Measurements from ENCODE around the gene PDE4A. TPM values are rescaled to one million over a fixed set of nuclear protein-coding genes. Genes with fewer than 3 reads are reported as not detected.

PDE4A gene
- total RNA-seq, 4 donors from 2014 or later: 3.7 to 7.9 (median 5.6) TPM

DNA sequence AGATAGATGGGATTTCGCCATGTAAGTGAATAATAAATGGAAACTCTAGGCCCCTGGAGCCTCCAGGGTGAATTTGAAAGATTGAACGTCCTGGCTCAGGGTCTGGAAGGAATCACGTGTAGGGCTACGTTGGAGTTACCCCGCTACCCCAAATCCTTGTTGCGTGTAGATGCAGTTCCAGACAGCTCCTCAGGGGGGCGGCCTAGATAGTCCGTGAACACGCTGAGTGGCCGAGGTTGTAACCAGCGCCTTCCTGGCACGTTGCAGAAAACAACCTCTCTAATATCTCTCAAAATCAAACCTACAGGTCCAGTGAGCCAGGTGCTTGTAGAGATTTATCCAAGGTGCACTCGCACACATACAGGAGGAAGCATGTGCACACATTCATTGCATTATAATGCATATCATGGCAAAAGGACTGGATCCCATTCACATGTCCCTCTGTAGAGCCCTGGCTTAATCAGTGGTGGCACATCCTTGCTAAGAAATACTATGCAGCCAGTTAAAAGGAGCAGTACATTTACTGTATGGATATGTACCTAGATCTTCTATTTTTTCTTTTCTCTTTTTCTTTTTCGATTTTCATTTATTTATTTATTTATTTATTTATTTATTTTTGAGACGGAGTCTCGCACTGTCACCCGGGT lies 85.4 kb downstream of the PDE4A start:
- 28% methylated on average over 17 of the region's 17 CpGs for WGBS
- Histone ChIP-seq H3K9me3 (no peaks in the 10 kb centered on the region), H3K4me3 (no peak overlapping the region), H3K36me3 (no peaks in the 10 kb centered on the region), H3K27me3 (peaks cover 12% of the 10 kb centered on the region), H3K27ac (no peak overlapping the region), H3K4me1 (peaks cover 31% of the 10 kb centered on the region)
- TF ChIP-seq, protein P1, sequence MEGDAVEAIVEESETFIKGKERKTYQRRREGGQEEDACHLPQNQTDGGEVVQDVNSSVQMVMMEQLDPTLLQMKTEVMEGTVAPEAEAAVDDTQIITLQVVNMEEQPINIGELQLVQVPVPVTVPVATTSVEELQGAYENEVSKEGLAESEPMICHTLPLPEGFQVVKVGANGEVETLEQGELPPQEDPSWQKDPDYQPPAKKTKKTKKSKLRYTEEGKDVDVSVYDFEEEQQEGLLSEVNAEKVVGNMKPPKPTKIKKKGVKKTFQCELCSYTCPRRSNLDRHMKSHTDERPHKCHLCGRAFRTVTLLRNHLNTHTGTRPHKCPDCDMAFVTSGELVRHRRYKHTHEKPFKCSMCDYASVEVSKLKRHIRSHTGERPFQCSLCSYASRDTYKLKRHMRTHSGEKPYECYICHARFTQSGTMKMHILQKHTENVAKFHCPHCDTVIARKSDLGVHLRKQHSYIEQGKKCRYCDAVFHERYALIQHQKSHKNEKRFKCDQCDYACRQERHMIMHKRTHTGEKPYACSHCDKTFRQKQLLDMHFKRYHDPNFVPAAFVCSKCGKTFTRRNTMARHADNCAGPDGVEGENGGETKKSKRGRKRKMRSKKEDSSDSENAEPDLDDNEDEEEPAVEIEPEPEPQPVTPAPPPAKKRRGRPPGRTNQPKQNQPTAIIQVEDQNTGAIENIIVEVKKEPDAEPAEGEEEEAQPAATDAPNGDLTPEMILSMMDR (IDR thresholded peaks at IDR 0.05): peak; percentile 76 to 83
- TF ChIP-seq POLR2A (IDR thresholded peaks at IDR 0.05): no peak
- DNase-seq (ENCODE audit: low spot score in 2 of 2): peak; percentile 83 to 91

GRCh38 chr19:10508036-10508435 lies 87.7 kb downstream of the PDE4A start:
- DNase-seq (ENCODE audit: low spot score in 2 of 2): no peak
- Histone ChIP-seq H3K36me3 (no peaks in the 10 kb centered on the region), H3K27ac (no peak overlapping the region), H3K4me3 (no peak overlapping the region), H3K9me3 (no peaks in the 10 kb centered on the region), H3K4me1 (peaks cover 18% of the 10 kb centered on the region), H3K27me3 (peaks cover 20% of the 10 kb centered on the region)
- TF ChIP-seq EP300 (IDR thresholded peaks at IDR 0.05): no peak
- no peak for TF ChIP-seq POLR2AphosphoS5 (IDR thresholded peaks at IDR 0.05)
- TF ChIP-seq, protein P1 (IDR thresholded peaks at IDR 0.05): no peak
- TF ChIP-seq POLR2A (IDR thresholded peaks at IDR 0.05): no peak
- WGBS: 93% methylated on average over 16 of the region's 16 CpGs

DNA sequence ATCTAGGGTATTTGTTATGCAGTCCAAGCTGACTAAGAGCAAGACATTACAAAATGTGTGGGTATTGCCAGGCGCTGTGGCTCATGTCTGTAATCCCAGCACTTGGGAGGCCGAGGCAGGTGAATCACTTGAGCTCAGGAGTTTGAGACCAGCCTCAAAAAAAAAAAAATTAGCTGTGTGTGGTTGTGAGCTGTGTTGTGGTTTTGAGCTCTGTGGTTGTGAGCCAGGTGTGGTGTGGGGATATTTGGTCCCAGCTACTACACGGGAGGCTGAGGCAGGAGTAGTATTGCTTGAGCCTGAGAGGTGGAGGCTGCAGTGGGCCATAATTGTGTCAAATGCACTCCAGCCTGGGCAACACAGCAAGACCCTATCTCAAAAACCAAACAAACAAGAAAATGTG lies 88.4 kb downstream of the PDE4A start:
- H3K27me3 ChIP-seq: peaks cover 27% of the 10 kb centered on the region
- TF ChIP-seq EP300 (IDR thresholded peaks at IDR 0.05) (no peak), POLR2A (IDR thresholded peaks at IDR 0.05) (no peak), POLR2AphosphoS5 (IDR thresholded peaks at IDR 0.05) (no peak)
- TF ChIP-seq, protein P1 (IDR thresholded peaks at IDR 0.05): no peak
- H3K36me3 ChIP-seq: peaks cover 2% of the 10 kb centered on the region
- no peak for DNase-seq (ENCODE audit: low spot score in 2 of 2)
- WGBS: 68% methylated on average over 3 of the region's 3 CpGs
- no peak overlapping the region for H3K4me3 ChIP-seq
- H3K4me1 ChIP-seq: peaks cover 15% of the 10 kb centered on the region
- no peaks in the 10 kb centered on the region for H3K9me3 ChIP-seq
- H3K27ac ChIP-seq: no peak overlapping the region

DNA sequence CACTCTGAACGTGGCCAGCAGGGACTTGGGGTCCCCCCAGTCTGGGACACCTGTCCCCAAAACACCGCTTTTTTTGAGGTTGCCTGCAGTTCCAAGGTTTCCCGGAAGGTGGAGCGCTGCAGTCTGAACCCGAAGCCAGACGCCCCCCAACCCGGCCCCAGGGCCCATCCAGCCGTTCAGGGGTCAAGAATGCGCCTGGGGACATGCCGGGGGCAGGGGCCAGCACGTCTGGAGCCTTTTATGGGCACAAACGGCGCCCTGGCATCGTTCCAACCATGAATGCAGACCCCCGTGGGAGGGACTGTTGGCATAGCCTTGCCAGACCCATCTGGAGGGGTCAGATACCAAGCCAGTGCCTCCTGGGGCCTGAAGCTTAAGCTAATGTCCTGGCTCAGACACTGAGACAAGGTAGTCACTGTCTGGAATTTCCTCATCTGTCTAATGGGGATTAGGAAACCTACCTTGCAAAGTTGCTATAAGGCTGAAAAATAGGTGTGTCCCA lies 90.0 kb downstream of the PDE4A start:
- Histone ChIP-seq H3K27me3 (peaks cover 43% of the 10 kb centered on the region), H3K4me3 (no peak overlapping the region), H3K36me3 (peaks cover 13% of the 10 kb centered on the region), H3K9me3 (no peaks in the 10 kb centered on the region), H3K27ac (no peak overlapping the region), H3K4me1 (peaks cover 25% of the 10 kb centered on the region)
- no CpG with 5 or more reads among the region's 15 CpGs for WGBS
- no peak for TF ChIP-seq POLR2AphosphoS5 (IDR thresholded peaks at IDR 0.05)
- TF ChIP-seq, protein P1 (IDR thresholded peaks at IDR 0.05): peak; percentile 6 to 73
- no peak for DNase-seq (ENCODE audit: low spot score in 2 of 2)

DNA sequence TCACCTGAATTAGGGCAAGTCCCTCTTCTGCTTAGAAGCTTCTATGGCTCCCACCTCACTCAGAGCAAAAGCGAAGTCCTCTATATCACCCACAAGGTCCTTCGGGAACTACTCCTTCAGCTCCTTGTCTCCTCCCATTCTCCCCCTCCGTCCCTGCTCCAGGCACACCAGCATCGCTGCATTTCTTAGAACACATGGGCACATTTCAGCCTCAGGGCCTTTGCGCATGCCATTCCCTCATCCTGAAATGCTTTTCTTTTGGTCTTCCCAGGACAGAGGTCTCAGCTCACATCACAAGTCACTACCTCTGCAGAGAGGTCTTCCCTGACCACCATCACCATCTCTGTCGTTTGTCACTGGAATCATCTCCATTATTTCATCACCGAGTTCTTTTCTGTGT lies 92.9 kb downstream of the PDE4A start:
- no peak for DNase-seq (ENCODE audit: low spot score in 2 of 2)
- Histone ChIP-seq H3K27me3 (peaks cover 61% of the 10 kb centered on the region), H3K36me3 (peaks cover 13% of the 10 kb centered on the region), H3K4me1 (peaks cover 42% of the 10 kb centered on the region), H3K27ac (no peak overlapping the region), H3K4me3 (no peak overlapping the region), H3K9me3 (no peaks in the 10 kb centered on the region)
- TF ChIP-seq EP300 (IDR thresholded peaks at IDR 0.05): no peak
- no peak for TF ChIP-seq POLR2A (IDR thresholded peaks at IDR 0.05)
- no peak for TF ChIP-seq POLR2AphosphoS5 (IDR thresholded peaks at IDR 0.05)
- TF ChIP-seq, protein P1 (IDR thresholded peaks at IDR 0.05): no peak
- 84% methylated on average over 7 of the region's 7 CpGs for WGBS

Measured in suprapubic skin (tissue), 4 donors.